Neural crest cell (in vitro differentiated cells): Measurements from ENCODE around the gene CAPN13. TPM values are rescaled to one million over a fixed set of nuclear protein-coding genes. Genes with fewer than 3 reads are reported as not detected.

Source experiments
- DNase-seq: peaks from one replicate; pipeline ENCODE4 v3.0.0; 2021; ENCODE audit warnings: low read depth, mixed read lengths, low spot score
- H3K27ac Mint-ChIP-seq: one replicate; pipeline ENCODE4 v1.8.0; 2021; ENCODE audit warnings: mild to moderate bottlenecking, mixed read lengths; ENCODE audit not compliant: unreplicated experiment
- H3K27me3 Mint-ChIP-seq: 2 replicates; pipeline ENCODE4 v1.8.0; 2021; ENCODE audit warnings: low read depth, mild to moderate bottlenecking, mixed read lengths
- H3K36me3 Mint-ChIP-seq: 2 replicates; pipeline ENCODE4 v1.8.0; 2021; ENCODE audit warnings: low read depth, mild to moderate bottlenecking, mixed read lengths
- H3K4me1 Mint-ChIP-seq: 2 replicates; pipeline ENCODE4 v1.8.0; 2021; ENCODE audit warnings: mixed read lengths
- H3K4me3 Mint-ChIP-seq: one replicate; pipeline ENCODE4 v1.8.0; 2021; ENCODE audit warnings: mild to moderate bottlenecking, mixed read lengths
- H3K9me3 Mint-ChIP-seq: 2 replicates; pipeline ENCODE4 v1.8.0; 2021; ENCODE audit warnings: mixed read lengths
- total RNA-seq: library from RNA; stranded (reverse); gene quantifications from 2 replicates; pipeline ENCODE4 v1.2.1, GENCODE V29; 2021
- TF ChIP-seq, protein P1 (sequence below): fragments of 200-600 bp; sonication (generic); conservative IDR thresholded peaks from 2 replicates; pipeline ENCODE4 v1.5.0; 2021; ENCODE audit warnings: antibody characterized with exemption, mild to moderate bottlenecking

CAPN13 gene
- total RNA-seq, 1 donor from 2014 or later: not detected

DNA sequence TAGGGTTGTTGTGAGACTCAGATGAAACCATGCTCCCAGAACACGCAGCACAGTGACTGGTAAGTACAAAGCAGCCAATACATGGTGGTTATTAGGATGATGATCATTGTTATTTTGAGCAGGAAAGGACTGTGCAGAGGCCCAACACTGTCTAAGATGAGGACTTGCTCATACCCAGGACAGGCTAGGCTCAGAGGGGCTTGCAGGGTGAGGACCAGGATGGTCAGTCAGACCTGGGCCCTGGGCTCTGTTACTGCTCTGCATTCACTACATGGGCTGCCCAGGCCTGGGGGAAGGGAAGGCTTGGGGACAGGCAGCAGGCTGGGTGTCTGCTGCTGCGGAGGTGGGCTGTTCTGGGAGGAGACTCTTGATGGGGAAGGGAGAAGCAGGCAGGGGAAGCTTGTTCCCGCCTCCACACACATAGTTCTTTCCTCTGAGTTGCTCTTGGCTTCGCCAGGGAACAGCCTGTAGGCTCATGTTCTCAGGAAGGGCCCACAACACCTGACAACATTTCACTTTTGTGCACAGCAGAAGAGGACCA lies 17.5 kb downstream of the CAPN13 start:
- TF ChIP-seq, protein P1, sequence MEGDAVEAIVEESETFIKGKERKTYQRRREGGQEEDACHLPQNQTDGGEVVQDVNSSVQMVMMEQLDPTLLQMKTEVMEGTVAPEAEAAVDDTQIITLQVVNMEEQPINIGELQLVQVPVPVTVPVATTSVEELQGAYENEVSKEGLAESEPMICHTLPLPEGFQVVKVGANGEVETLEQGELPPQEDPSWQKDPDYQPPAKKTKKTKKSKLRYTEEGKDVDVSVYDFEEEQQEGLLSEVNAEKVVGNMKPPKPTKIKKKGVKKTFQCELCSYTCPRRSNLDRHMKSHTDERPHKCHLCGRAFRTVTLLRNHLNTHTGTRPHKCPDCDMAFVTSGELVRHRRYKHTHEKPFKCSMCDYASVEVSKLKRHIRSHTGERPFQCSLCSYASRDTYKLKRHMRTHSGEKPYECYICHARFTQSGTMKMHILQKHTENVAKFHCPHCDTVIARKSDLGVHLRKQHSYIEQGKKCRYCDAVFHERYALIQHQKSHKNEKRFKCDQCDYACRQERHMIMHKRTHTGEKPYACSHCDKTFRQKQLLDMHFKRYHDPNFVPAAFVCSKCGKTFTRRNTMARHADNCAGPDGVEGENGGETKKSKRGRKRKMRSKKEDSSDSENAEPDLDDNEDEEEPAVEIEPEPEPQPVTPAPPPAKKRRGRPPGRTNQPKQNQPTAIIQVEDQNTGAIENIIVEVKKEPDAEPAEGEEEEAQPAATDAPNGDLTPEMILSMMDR: no peak
- DNase-seq: no peak
- Mint-ChIP-seq H3K4me3 (no peak overlapping the region), H3K4me1 (no peaks in the 10 kb centered on the region), H3K36me3 (no peaks in the 10 kb centered on the region), H3K27ac (no peak overlapping the region), H3K27me3 (peaks cover 18% of the 10 kb centered on the region), H3K9me3 (no peaks in the 10 kb centered on the region)

DNA sequence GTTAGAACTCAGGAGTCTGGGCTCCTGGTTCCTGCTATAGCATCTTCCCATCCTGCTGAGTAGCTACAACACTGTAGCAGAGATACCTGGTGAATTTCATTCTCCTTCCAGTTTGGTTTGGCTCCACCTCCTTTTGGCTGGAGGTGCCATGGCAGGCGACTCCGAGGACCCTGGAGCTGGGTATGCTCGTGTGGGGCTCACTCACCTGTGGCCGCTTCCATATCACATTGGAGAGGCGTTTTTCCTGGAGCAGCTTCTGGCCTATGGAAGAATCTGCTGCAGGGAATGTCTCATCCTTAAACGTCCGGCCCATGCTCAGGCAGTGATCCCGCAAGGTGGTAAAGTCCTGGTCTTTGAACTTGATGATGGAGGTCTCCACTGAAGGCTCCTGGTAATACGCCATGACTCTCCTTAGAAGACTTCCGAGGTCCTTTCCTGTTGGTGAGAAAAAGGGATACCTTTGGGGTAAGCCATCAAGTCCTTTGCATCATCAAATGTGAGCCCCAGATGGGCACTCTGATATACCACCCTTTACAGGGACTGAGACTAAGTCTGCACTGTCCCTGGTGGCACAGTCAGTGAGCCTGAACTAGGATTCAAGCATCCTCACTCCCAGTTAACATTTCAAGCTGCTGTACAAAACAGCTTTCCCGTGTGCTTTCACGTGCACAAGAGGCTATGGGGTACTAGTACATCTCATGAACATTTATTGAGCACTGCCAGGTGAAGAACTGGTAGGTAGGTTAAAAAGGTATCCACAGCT lies 20.1 kb downstream of the CAPN13 start:
- Mint-ChIP-seq H3K27me3 (peaks cover 12% of the 10 kb centered on the region), H3K27ac (no peak overlapping the region), H3K36me3 (no peaks in the 10 kb centered on the region), H3K4me1 (no peaks in the 10 kb centered on the region), H3K4me3 (no peak overlapping the region), H3K9me3 (no peaks in the 10 kb centered on the region)
- DNase-seq: no peak
- TF ChIP-seq, protein P1: no peak

DNA sequence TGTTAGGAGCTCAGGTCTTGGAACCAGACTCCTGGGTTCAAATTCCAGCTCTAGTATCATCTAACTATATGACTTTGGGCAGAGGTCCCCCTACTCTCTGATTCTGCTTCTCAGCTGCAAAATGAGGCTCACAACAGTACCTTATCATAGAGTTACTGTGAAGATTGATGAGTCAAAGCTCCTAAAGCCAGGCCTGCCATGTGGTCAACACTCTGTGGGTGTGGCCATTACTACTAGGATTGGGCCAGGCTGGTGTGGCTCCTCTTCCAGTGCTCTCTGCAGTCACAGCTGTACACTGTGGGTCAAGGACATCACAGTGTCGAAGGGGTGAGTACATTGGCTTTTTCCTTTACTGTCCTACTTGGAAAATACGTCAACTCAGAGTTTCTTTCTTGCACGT lies 22.6 kb downstream of the CAPN13 start:
- H3K27me3 Mint-ChIP-seq: peaks cover 11% of the 10 kb centered on the region
- DNase-seq: no peak
- no peaks in the 10 kb centered on the region for H3K4me1 Mint-ChIP-seq
- peaks cover 3% of the 10 kb centered on the region for H3K9me3 Mint-ChIP-seq
- H3K4me3 Mint-ChIP-seq: no peak overlapping the region
- H3K36me3 Mint-ChIP-seq: no peaks in the 10 kb centered on the region
- TF ChIP-seq, protein P1: no peak
- no peak overlapping the region for H3K27ac Mint-ChIP-seq

DNA sequence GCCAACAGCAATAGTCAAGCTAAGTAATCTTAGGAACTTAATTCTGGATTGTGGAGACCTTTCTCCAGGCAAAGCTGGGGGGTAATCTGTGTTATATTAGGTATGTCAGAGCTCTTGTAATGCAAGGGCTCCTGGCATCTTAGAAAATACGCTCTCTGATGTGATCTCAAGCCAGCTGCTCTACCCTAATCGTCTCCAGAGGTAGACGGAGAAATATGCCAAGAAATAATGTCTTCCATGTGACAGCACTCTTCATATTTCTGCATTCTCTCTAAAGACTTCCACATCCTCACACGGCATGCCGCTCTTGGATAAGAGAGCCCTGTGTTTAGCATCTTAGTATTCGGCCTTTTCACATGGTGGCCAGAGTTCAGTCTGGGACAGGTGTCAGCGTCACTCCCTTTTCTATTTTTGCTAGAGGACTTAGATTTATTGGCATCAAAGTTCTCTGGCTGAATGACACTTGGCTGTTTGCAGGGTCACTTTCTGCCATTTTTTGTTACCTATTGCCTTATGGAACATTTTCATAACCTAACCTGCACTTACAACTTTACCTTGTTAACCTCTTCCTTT lies 25.2 kb downstream of the CAPN13 start:
- no peaks in the 10 kb centered on the region for H3K4me1 Mint-ChIP-seq
- no peaks in the 10 kb centered on the region for H3K36me3 Mint-ChIP-seq
- no peak overlapping the region for H3K27ac Mint-ChIP-seq
- H3K9me3 Mint-ChIP-seq: peaks cover 3% of the 10 kb centered on the region
- DNase-seq: no peak
- H3K27me3 Mint-ChIP-seq: peaks cover 5% of the 10 kb centered on the region
- TF ChIP-seq, protein P1: no peak
- H3K4me3 Mint-ChIP-seq: no peak overlapping the region

DNA sequence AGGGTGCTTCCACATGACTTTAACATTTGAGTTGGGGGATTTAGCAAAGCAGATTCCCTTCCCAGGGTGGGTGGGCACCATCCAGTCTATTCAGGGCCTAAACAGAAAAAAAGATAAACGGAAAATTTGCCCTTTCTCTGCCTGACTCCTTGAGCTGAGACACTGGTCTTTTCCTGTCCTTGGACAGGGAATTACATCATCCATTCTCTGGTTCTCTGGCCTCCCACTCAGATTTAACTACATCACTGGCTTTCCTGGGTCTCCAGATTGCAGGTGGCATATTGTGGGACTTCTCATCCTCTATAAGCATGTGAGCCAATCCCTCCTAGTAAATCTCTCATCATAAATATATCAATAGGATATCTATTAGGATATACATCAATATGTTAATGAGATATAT lies 25.8 kb downstream of the CAPN13 start:
- Mint-ChIP-seq H3K27ac (no peak overlapping the region), H3K27me3 (peaks cover 5% of the 10 kb centered on the region), H3K9me3 (peaks cover 3% of the 10 kb centered on the region), H3K36me3 (no peaks in the 10 kb centered on the region), H3K4me3 (no peak overlapping the region), H3K4me1 (no peaks in the 10 kb centered on the region)
- TF ChIP-seq, protein P1: no peak
- no peak for DNase-seq
